Stimulated activated naive B cell treated with anti-CD40 and anti-IgM and Interleukin-4, amounts not matched to agents 10 μg/mL and 1 μg/mL and 100 μg/mL, for 72 hours (primary cell): ENCODE results near the gene FAM228A.

Source experiments
- ATAC-seq, 2 donors: fragments of 150-1000 bp; cut with Tn5 transposase; replicated peaks; 2 replicates each; pipeline ENCODE4 v1.10.0; 2021; ENCODE audit warnings: moderate library complexity in 1 of 2
- DNase-seq: peaks from one replicate; pipeline ENCODE4 v3.0.0; 2021
- H3K27ac Mint-ChIP-seq: one replicate; pipeline ENCODE4 v1.8.0; 2022; ENCODE audit warnings: mild to moderate bottlenecking, mixed read lengths
- H3K27me3 Mint-ChIP-seq, 2 donors: one replicate each; pipeline ENCODE4 v1.8.0; 2022; ENCODE audit warnings: mixed read lengths in 2 of 2
- H3K36me3 Mint-ChIP-seq, 2 donors: one replicate each; pipeline ENCODE4 v1.8.0; 2022; ENCODE audit warnings: mixed read lengths in 2 of 2, mild to moderate bottlenecking in 1 of 2
- H3K4me1 Mint-ChIP-seq, 2 donors: one replicate each; pipeline ENCODE4 v1.8.0; 2022; ENCODE audit warnings: mixed read lengths in 2 of 2, mild to moderate bottlenecking in 1 of 2
- H3K4me3 Mint-ChIP-seq, 2 donors: one replicate each; pipeline ENCODE4 v1.8.0; 2022; ENCODE audit warnings: mild to moderate bottlenecking in 2 of 2, mixed read lengths in 2 of 2, moderate library complexity in 1 of 2
- H3K9me3 Mint-ChIP-seq, 2 donors: one replicate each; pipeline ENCODE4 v1.8.0; 2022; ENCODE audit warnings: mixed read lengths in 2 of 2, mild to moderate bottlenecking in 1 of 2

Gene FAM228A

GRCh38 chr2:24225499-24226242 lies 50.8 kb downstream of the FAM228A start:
- no peak overlapping the region for H3K4me3 Mint-ChIP-seq
- H3K27ac Mint-ChIP-seq: no peak overlapping the region
- no peaks in the 10 kb centered on the region for H3K9me3 Mint-ChIP-seq
- H3K4me1 Mint-ChIP-seq: no peaks in the 10 kb centered on the region
- peaks cover 29 to 30% of the 10 kb centered on the region in 2 donors for H3K36me3 Mint-ChIP-seq
- ATAC-seq (no peak), DNase-seq (no peak)
- H3K27me3 Mint-ChIP-seq: no peaks in the 10 kb centered on the region

GRCh38 chr2:24228470-24228869 lies 53.6 kb downstream of the FAM228A start:
- no peak overlapping the region for H3K27ac Mint-ChIP-seq
- DNase-seq (no peak), ATAC-seq (no peak)
- H3K36me3 Mint-ChIP-seq: peaks cover 24 to 26% of the 10 kb centered on the region in 2 donors
- no peaks in the 10 kb centered on the region for H3K4me1 Mint-ChIP-seq
- H3K9me3 Mint-ChIP-seq: no peaks in the 10 kb centered on the region
- H3K27me3 Mint-ChIP-seq: no peaks in the 10 kb centered on the region
- H3K4me3 Mint-ChIP-seq: no peak overlapping the region

- Mint-ChIP-seq H3K27me3 (no peaks in the 10 kb centered on the region), H3K4me1 (no peaks in the 10 kb centered on the region), H3K36me3 (peaks cover 21 to 33% of the 10 kb centered on the region in 2 donors), H3K4me3 (no peak overlapping the region), H3K27ac (no peak overlapping the region), H3K9me3 (no peaks in the 10 kb centered on the region)
- ATAC-seq: no peak
- no peak for DNase-seq
Observed at GRCh38 chr2:24231461-24231881, 56.6 kb downstream of the FAM228A start.

GRCh38 chr2:24233321-24233720 lies 58.5 kb downstream of the FAM228A start:
- no peak overlapping the region for H3K27ac Mint-ChIP-seq
- no peaks in the 10 kb centered on the region for H3K4me1 Mint-ChIP-seq
- H3K27me3 Mint-ChIP-seq: no peaks in the 10 kb centered on the region
- no peak for DNase-seq
- no peak overlapping the region for H3K4me3 Mint-ChIP-seq
- H3K9me3 Mint-ChIP-seq: no peaks in the 10 kb centered on the region
- no peak for ATAC-seq
- peaks cover 19 to 30% of the 10 kb centered on the region in 2 donors for H3K36me3 Mint-ChIP-seq

GRCh38 chr2:24237313-24237712 lies 62.5 kb downstream of the FAM228A start:
- H3K4me1 Mint-ChIP-seq: no peaks in the 10 kb centered on the region
- H3K9me3 Mint-ChIP-seq: no peaks in the 10 kb centered on the region
- ATAC-seq (no peak), DNase-seq (no peak)
- H3K4me3 Mint-ChIP-seq: no peak overlapping the region
- no peak overlapping the region for H3K27ac Mint-ChIP-seq
- H3K36me3 Mint-ChIP-seq: peaks cover 18 to 39% of the 10 kb centered on the region in 2 donors
- no peaks in the 10 kb centered on the region for H3K27me3 Mint-ChIP-seq

- ATAC-seq (no peak), DNase-seq (no peak)
- Mint-ChIP-seq H3K27me3 (no peaks in the 10 kb centered on the region), H3K4me1 (no peaks in the 10 kb centered on the region), H3K27ac (no peak overlapping the region), H3K36me3 (peaks cover 18 to 42% of the 10 kb centered on the region in 2 donors), H3K4me3 (no peak overlapping the region), H3K9me3 (no peaks in the 10 kb centered on the region)
Observed at GRCh38 chr2:24238158-24238557, 63.3 kb downstream of the FAM228A start.

GRCh38 chr2:24239553-24239952 lies 64.7 kb downstream of the FAM228A start:
- ATAC-seq: no peak
- H3K27me3 Mint-ChIP-seq: no peaks in the 10 kb centered on the region
- H3K27ac Mint-ChIP-seq: no peak overlapping the region
- H3K4me3 Mint-ChIP-seq: no peak overlapping the region
- H3K36me3 Mint-ChIP-seq: peaks cover 11 to 34% of the 10 kb centered on the region in 2 donors
- H3K9me3 Mint-ChIP-seq: no peaks in the 10 kb centered on the region
- DNase-seq: no peak
- no peaks in the 10 kb centered on the region for H3K4me1 Mint-ChIP-seq
